Measurements from ENCODE around the gene CRABP2. TPM values are rescaled to one million over a fixed set of nuclear protein-coding genes. Genes with fewer than 3 reads are reported as not detected.

CRABP2 gene
- total RNA-seq, 4 donors from 2014 or later = 4.5 to 8.8 (median 8.8) TPM; not detected in 1

DNA sequence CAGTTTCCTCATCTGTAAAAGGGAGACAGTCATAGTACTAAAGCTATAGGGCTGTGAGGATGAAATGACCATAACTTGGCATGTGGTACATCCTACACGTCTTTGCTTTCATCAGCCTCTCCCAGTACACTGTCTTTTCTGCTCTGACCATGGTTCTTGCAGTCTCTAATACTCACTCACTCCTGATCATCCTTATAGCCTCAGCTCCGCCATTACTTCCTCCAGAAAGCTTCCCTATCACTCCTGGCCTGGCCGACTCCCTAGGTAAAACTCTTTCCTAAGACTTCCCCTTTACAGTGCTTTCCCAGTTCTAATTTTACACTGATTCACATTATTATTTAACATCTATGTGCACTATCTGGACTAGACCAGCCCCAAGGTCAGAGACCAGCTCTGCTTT is 40.5 kb upstream of the CRABP2 start:
- no peak for TF ChIP-seq CTCF (IDR thresholded peaks at IDR 0.05)
- ATAC-seq (ENCODE audit: low FRiP score) (no peak), DNase-seq (ENCODE audit: low spot score) (no peak)

- DNase-seq (ENCODE audit: low spot score) (no peak), ATAC-seq (ENCODE audit: low FRiP score) (no peak)
- no peak for TF ChIP-seq CTCF (IDR thresholded peaks at IDR 0.05)
These were observed 39.5 kb upstream of the CRABP2 start for GRCh38 chr1:156744786-156745419.

DNA sequence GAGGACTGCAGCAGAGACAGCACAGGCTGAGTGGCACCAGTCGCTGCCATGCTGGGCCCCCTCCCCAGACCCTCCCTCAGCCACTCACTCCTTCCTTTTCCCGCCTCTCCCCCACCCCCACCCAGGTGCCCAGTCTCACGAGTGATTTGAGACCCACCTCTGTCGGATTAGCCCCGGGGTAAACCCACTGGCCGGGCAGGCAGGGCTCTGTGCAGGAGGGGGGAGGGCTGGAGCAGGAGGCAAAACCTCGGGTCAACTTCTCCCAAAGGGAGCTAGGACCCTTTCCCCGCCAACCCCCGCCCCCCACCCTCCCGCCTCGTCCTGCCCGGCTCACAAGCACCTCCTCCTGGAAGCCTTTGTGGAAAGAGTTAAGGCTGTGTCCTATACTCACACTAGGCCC is 39.0 kb upstream of the CRABP2 start:
- TF ChIP-seq CTCF (IDR thresholded peaks at IDR 0.05) = no peak
- no peak for ATAC-seq (ENCODE audit: low FRiP score)
- no peak for DNase-seq (ENCODE audit: low spot score)

DNA sequence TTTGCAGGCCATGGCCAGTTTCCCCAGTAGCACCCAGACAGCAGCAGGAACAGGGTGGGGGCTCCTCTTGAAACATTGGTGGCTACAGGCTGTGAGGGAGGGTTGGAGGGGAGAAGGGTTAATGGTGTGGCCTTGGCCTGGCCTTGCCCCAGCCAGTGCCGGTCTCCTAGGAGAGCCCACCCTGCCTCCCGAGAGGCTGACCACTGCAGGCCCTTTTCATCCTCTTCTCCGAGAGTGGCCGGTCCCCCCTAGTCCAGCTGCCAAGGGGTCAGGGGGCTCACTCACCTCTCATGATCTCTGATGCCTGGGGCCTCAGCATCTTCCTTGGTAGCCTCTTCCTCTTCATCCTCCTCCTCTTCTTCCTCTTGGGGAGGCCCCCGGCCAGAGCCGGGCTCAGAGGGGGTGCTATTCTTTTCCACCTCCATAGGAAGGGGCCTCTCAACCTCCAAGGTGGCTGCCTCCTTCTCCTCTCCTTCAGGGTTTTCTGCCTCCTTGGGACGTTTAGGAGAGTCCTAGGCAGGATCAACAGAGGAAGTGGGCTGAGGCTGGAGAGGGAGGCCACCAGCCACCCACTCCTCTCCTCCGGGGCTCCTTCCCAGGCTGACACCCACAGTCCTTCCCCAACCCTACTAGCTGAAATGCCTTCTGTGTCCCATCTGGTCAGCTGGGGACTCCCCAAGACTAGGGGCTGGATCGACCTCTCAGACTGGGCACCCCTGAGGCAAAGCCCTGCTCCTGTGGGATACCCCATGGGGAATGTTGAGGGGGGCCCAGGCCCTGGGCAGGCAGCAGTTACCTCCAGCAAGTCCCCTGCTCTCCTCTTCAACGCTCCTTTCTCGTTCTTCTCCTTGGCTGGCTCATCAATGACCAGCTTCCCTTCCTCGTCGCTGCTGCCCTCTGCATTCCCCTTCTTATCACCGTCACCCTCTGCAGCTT is 38.3 kb upstream of the CRABP2 start:
- TF ChIP-seq CTCF (IDR thresholded peaks at IDR 0.05) = no peak
- no peak for DNase-seq (ENCODE audit: low spot score)
- no peak for ATAC-seq (ENCODE audit: low FRiP score)

GRCh38 chr1:156742801-156743200 is 37.4 kb upstream of the CRABP2 start:
- no peak for DNase-seq (ENCODE audit: low spot score)
- ATAC-seq (ENCODE audit: low FRiP score) = no peak
- no peak for TF ChIP-seq CTCF (IDR thresholded peaks at IDR 0.05)

DNA sequence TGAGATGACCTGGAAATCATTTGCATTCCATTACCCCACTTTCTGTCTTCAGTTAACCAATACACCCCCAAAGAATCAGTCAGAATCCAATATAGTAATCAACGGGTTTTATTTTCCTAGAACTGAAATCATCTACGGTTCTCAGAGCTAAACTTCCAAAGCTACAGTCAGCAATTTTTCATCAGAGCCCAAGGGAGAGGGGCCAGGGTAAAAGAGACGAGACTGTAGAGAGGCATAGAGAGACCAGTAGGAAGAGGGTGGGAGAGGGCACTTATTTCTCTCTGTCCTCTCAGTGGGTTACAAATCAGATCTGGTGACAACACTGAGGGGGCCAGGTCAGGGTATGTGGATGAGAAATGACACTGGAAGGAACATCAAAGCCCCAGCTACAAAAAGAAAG is 36.6 kb upstream of the CRABP2 start:
- TF ChIP-seq CTCF (IDR thresholded peaks at IDR 0.05) = no peak
- DNase-seq (ENCODE audit: low spot score) (no peak), ATAC-seq (ENCODE audit: low FRiP score) (no peak)

All from omental fat pad (tissue), 4 donors.